ENCODE measurements around the gene ATP6V0A1.
"Not testable (repeated sequence)": the region's sequence is repeated elsewhere in the genome, so short reads cannot be mapped to it uniquely, and the experiment has no call there.

ATP6V0A1 gene

GRCh38 chr17:42519546-42520491 is 61.1 kb downstream of the ATP6V0A1 start:
- peak; percentile 99 for DNase-seq (ENCODE audit: low read depth)

GRCh38 chr17:42520540-42520951 is 61.9 kb downstream of the ATP6V0A1 start:
- DNase-seq (ENCODE audit: low read depth) = no peak

- no peak for DNase-seq (ENCODE audit: low read depth)
Measured at GRCh38 chr17:42521036-42521435, 62.4 kb downstream of the ATP6V0A1 start.

DNA sequence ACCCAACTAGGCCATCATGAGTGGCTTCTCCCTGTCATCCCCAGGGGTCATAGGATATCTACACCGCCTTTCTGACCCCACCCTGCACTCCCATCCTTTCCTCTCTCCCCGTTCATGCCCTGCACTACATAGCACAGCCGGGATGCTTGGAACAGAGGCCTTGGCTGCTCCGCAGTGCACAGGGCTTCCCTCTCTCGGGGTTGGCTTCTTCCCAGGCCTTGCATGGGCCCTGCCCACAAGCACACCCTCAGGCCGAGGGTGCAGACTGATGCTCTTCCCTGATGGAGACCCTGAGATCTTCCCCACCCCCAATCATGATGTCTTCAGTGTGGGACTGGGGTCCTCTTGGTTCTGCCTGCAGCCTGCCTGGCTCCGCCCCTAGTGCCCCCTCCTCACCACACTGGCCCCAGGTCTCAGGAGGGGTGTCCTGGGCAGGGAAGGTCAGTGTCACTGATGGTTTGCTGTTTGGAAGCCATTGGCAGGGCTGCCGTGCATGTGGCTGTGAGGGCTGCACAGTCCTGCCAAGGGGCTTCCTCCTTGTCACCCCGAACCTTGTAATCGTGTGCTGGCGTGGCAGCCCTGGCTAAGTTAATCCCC is 63.1 kb downstream of the ATP6V0A1 start:
- DNase-seq (ENCODE audit: low read depth) = no peak

DNA sequence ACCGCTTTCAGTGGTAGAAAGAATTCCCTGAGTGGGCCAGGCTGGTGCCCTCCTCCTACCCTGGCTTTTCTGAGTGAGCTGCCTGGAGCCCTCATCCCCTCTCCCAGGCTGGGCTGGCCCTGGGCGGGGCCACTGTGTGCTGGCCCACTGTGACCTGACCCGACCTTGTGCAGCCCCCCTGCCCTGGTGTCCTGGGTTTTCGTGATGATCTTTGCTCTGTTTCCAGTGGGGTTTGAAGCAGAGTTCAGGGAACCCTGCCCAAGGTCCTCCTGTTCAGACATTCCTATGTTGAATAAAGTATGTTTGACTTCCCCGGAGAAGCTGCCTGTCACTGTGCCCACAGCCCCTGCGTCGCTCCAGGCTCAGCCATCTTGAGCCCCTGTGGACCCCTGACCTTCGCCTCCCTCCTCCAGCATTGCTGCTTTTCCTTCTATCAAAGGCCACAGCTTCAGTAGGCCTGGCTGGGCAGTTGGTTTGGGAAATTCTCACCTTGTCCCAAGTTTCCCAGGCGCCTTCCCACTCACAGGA is 63.6 kb downstream of the ATP6V0A1 start:
- no peak for DNase-seq (ENCODE audit: low read depth)

DNA sequence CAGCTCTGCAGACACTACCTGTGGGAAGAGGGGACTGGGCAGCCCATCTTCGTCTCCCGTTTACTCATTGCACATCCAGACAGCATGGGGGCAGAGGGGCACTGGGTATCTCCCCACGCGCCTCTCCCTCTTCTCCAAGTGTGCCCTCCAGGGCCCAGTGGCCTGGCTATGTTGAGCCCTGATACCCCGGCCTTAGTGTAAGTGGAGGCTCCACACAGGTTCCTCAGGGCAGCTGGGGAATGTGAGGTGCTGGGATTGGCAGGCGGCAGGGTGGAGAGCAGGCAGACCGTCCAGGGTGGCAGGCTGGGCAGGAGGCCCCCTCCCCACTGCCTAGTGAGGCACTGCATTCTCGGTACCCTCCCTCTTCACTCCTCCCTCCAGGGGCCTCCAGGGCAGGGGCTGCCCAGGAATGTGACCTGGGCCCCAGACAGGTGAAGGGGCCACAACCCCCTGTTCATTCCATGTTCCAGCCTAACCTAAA is 64.2 kb downstream of the ATP6V0A1 start:
- DNase-seq (ENCODE audit: low read depth) = no peak

DNA sequence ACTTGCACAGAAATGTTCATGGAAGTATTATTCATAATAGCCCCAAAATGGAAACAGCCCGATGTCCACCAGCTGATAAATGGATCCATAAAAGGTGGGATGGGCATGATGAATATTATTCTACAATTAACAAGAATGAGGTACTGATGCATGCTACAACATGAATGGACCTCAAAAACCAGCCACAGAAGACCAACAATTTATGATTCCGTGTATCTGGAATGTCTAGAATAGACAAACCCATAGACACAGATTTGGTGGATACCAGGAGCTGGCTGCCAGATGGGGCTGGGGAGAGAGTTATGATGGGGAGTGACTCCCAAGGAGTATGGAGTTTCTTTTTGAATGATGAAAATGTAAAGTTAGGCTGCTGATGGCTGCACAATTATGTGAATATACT is 66.5 kb downstream of the ATP6V0A1 start:
- DNase-seq (ENCODE audit: low read depth) = no peak

- no peak for DNase-seq (ENCODE audit: low read depth)
Measured at GRCh38 chr17:42526031-42526444, 67.4 kb downstream of the ATP6V0A1 start.

DNA sequence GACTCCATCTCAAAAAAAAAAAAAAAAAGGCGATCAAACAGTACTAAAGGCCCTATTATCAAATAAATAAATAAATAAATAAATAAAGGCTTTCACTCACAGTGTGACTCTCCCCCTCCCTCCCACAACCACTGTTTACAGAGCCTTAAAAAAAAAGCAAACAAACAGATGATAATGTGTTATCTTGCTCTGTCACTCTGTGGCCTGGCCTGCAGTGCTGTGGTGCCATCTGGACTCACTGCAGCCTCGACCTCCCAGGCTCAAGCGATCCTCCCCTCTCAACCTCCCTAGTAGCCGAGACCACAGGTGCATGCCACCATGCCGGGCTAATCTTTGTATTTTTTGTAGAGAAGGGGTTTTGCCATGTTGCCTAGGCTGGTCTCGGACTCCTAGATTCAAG is 69.3 kb downstream of the ATP6V0A1 start:
- DNase-seq (ENCODE audit: low read depth) = no peak

DNA sequence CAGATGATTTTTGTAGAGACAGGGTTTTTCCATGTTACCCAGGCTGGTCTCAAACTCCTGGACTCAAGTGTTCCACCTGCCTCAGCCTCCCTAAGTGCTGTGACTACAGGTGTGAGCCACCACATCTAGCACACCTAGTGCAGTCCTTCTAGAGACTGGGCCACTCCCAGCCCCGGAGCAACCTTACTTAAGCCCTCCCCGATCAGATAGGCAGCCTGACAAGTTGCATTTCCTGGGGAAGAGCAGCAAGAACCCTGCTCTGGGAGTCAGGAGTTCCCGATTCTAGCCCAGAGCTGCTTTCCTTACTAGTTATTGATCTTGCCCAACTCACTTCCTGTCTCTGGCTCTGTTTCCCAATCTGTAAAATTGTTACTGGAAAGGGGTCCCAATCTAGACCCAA is 70.4 kb downstream of the ATP6V0A1 start:
- DNase-seq (ENCODE audit: low read depth) = no peak

DNA sequence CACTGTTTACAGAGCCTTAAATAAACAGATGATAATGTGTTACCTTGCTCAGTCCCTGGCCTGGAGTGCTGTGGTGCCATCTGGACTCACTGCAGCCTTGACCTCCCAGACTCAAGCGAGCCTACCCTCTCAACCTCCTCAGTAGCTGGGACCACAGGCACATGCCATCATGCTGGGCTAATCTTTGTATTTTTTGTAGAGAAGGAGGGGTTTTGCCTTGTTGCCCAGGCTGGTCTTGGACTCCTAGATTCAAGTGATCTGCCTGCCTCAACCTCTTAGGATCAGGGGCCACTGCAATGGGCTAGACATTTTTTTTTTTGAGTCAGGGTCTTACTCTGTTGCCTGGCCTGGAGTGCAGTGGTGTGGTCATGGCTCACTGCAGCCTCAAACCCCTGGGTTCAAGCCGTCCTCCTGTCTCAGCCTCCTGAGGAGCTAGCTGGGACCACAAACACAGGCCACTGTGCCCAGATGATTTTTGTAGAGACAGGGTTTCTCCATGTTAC is 72.3 kb downstream of the ATP6V0A1 start:
- DNase-seq (ENCODE audit: low read depth) = no peak

DNA sequence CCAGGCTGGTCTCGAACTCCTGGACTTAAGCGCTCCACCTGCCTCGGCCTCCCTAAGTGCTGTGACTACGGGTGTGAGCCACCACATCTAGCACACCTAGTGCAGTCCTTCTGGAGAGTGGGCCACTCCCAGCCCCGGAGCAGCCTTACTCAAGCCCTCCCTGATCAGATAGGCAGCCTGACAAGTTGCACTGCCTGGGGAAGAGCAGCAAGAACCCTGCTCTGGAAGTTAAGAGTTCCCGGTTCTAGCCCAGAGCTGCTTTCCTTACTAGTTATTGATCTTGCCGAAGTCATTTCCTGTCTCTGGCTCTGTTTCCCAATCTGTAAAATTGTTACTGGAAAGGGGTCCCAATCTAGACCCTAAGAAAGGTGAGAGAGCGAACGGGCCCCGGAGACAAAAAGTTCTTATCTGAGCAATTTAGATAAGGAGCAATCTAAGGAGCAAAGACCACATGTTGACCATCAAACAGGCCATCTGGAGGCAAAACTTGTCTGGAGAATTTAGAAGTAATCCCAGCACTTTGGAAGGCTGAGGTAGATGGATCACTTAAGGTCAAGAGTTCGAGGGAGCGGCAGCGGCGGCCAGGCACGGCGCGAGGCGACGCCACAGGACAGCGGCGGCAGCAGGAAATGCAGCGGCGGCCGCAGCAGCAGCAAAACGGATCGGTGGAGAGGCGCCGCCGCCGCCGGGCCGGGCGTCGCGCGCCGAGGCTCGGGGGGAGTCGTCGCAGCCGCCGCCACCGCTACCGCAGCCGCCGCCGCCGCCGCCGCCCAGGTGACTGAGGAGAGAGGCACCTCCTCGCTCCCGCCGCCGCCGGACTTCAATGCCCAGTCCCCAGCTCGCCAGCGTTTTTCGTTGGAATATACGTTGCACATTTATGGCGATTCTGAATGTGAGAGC is 73.0 kb downstream of the ATP6V0A1 start:
- DNase-seq (ENCODE audit: low read depth) = no peak

GRCh38 chr17:42535155-42536047 is 76.7 kb downstream of the ATP6V0A1 start:
- no peak for DNase-seq (ENCODE audit: low read depth)

- peak; percentile 65 for DNase-seq (ENCODE audit: low read depth)
Measured at GRCh38 chr17:42536048-42536371, 77.3 kb downstream of the ATP6V0A1 start, which contains the start of gene NAGLU. Gene NAGLU, plus strand, starts transcription at chr17:42536241. Its CDS starts 32 bp downstream, at chr17:42536273.

DNA sequence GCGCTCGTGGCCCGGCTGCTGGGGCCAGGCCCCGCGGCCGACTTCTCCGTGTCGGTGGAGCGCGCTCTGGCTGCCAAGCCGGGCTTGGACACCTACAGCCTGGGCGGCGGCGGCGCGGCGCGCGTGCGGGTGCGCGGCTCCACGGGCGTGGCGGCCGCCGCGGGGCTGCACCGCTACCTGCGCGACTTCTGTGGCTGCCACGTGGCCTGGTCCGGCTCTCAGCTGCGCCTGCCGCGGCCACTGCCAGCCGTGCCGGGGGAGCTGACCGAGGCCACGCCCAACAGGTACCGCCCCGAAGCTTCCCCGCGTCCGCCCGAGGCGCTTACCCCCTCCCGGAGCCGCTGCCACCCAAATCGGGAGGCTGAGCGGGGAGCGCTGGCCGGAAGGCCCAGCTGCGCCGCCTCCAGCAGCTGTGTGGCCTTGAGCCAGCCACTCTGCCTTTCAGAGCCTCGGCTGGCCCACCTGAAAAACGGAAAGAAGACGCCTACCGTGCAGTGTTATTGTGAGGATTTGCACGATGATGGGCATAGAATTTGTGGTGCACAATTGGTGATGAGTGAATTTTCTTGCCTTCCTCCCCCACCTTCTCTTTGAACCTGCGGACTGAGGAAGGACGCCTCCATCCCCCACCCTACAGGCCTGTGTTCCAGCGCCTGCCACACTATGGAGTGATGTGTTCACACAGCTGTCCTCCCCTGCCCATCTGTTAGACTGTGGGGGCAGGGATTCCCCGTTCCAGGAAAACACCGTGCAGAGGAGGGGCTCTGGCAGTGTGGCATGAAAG is 77.9 kb downstream of the ATP6V0A1 start:
- peak; percentile 66 for DNase-seq (ENCODE audit: low read depth)

GRCh38 chr17:42537156-42537805 is 78.6 kb downstream of the ATP6V0A1 start:
- DNase-seq (ENCODE audit: low read depth) = no peak

DNA sequence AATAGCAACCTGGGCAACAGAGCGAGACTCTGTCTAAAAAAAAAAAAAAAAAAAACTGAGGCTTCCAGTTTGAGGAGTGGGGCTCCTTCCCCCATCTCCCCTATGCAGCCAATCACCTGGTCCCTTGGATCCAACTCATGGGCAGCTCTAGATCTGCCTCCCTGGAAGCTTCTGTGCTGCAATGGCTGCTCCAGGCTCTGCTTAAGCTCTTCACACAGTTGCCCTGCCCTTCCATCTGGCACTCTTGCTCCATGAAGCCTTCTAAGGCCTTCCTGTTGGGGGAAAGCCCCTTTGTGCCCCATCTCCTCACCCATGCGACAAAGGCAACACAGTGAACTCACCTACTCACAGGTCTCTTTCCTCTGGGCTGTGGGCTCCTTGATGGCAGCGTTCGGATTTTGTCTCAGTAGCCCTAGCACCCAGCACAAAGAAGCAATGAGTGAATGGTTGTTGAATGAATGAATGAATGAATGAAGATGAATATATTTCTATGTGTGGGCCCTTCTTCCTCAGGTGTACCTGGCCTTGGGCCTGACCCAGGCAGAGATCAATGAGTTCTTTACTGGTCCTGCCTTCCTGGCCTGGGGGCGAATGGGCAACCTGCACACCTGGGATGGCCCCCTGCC is 79.3 kb downstream of the ATP6V0A1 start:
- no peak for DNase-seq (ENCODE audit: low read depth)

- DNase-seq (ENCODE audit: low read depth) = no peak
Measured at GRCh38 chr17:42538482-42538881, 79.8 kb downstream of the ATP6V0A1 start.

GRCh38 chr17:42540558-42540957 is 81.9 kb downstream of the ATP6V0A1 start:
- DNase-seq (ENCODE audit: low read depth) = not testable (repeated sequence)

All from fibroblast of the conjunctiva (primary cell).